HepG2 (cell line): Measurements from ENCODE around the gene NTN5. TPM values are rescaled to one million over a fixed set of nuclear protein-coding genes. Genes with fewer than 3 reads are reported as not detected.

Experiments used
- ATAC-seq: fragments of 200-7000 bp; cut with Tn5 transposase; 3 replicates; pipeline ENCODE4 v1.9.1; 2020; ENCODE audit warnings: mild to moderate bottlenecking, moderate library complexity
- BruUV-seq: library from RNA; stranded (reverse); fragments of 400-500 nt; replicated peaks from 2 replicates; lab custom pipeline; 2021; lab: Mats Ljungman, UMichigan
- CTCF ChIA-PET: fragments of 300-600 bp; formaldehyde crosslinking; extraction: SDS; loops from one replicate; lab custom pipeline; 2021; ENCODE audit warnings: low total read pairs, inconsistent platforms, low intra/inter-chr PET ratio; lab: Yijun Ruan, JAX
- POLR2A ChIA-PET: fragments of 350-600 bp; sonication (Branson Sonifier 250); formaldehyde crosslinking; loops from one replicate; lab custom pipeline; 2020; ENCODE audit warnings: antibody characterized with exemption, inconsistent platforms; lab: Yijun Ruan, JAX
- DNase-seq: peaks from one replicate; pipeline ENCODE4 v3.0.0-alpha.2; 2015; ENCODE audit warnings: low spot score
- FAIRE-seq: peaks from 3 replicates; lab custom pipeline; 2011; peaks lifted over from hg19 to GRCh38; lab: Jason Lieb, UNC
- H2AFZ ChIP-seq: one replicate; pipeline ENCODE4 v1.6.1; 2011; ENCODE audit warnings: low read length, inconsistent platforms
- H3K27ac ChIP-seq: fragments of 300-600 bp; 3 replicates; pipeline ENCODE4 v1.8.0; 2011; ENCODE audit warnings: mixed run types, mild to moderate bottlenecking, mixed read lengths, low read length, inconsistent platforms; ENCODE audit not compliant: insufficient read depth; ENCODE audit errors: extremely low read length
- H3K27me3 ChIP-seq, 2 experiments: fragments of 200-600 bp in 1 of 2; 2 replicates in 1 of 2; 3 replicates in 1 of 2; pipeline versions ENCODE4 v1.6.0 to v1.8.0; 2011; ENCODE audit warnings: low read length in 2 of 2, mild to moderate bottlenecking in 2 of 2, moderate library complexity in 2 of 2, inconsistent platforms in 1 of 2; ENCODE audit not compliant: insufficient read depth in 2 of 2, control insufficient read depth in 1 of 2
- H3K36me3 ChIP-seq, 2 experiments: fragments of 200-600 bp in 1 of 2; replicated peaks in 1 of 2; 2 replicates in 1 of 2; 3 replicates in 1 of 2; pipeline versions ENCODE4 v1.5.1 to v1.8.0; 2011; ENCODE audit warnings: low read length in 2 of 2, inconsistent platforms in 1 of 2; ENCODE audit not compliant: insufficient read depth in 2 of 2, control insufficient read depth in 1 of 2
- H3K4me1 ChIP-seq: 2 replicates; pipeline ENCODE4 v1.5.1; 2012; ENCODE audit warnings: low read length, inconsistent platforms; ENCODE audit not compliant: insufficient read depth
- H3K4me2 ChIP-seq: 2 replicates; pipeline ENCODE4 v1.6.0; 2011; ENCODE audit warnings: low read depth, low read length, inconsistent platforms
- H3K4me3 ChIP-seq, 3 experiments: fragments of 200-600 bp in 1 of 3; sonication (generic), shearing (Covaris generic) in 1 of 3; replicated peaks in 1 of 3; 2 replicates each; pipeline ENCODE4 v1.5.1; 2011 to 2016; ENCODE audit warnings: low read length in 3 of 3, inconsistent platforms in 2 of 3, low read depth in 2 of 3, mild to moderate bottlenecking in 2 of 3, control low read depth in 1 of 3, mixed read lengths in 1 of 3; ENCODE audit not compliant: insufficient read depth in 1 of 3
- H3K79me2 ChIP-seq: one replicate; pipeline ENCODE4 v1.6.1; 2011; ENCODE audit warnings: low read length, inconsistent platforms; ENCODE audit not compliant: insufficient read depth
- H3K9ac ChIP-seq: 2 replicates; pipeline ENCODE4 v1.6.0; 2011; ENCODE audit warnings: mild to moderate bottlenecking, low read depth, low read length, inconsistent platforms; ENCODE audit not compliant: insufficient read depth
- H3K9me3 ChIP-seq: 2 replicates; pipeline ENCODE4 v1.5.1; 2012; ENCODE audit warnings: mild to moderate bottlenecking, low read length
- H4K20me1 ChIP-seq: 2 replicates; pipeline ENCODE4 v1.6.0; 2011; ENCODE audit warnings: inconsistent platforms, mild to moderate bottlenecking, low read length, moderate library complexity; ENCODE audit not compliant: insufficient read depth
- FOXP4 ChIP-seq: sonication (generic); formaldehyde crosslinking; IDR thresholded peaks from 2 replicates; pipeline ENCODE4 v1.4.0; 2020; ENCODE audit warnings: missing genetic modification reagents
- SALL1 ChIP-seq: sonication (generic); formaldehyde crosslinking; IDR thresholded peaks from 2 replicates; pipeline ENCODE4 v1.8.0; 2022; ENCODE audit warnings: mild to moderate bottlenecking, missing genetic modification reagents
- SOX13 ChIP-seq, 3 experiments: fragments of 450-650 bp in 1 of 3; sonication (generic) in 1 of 3; formaldehyde crosslinking in 1 of 3; IDR thresholded peaks in 2 of 3; conservative IDR thresholded peaks in 1 of 3; 2 replicates each; pipeline versions ENCODE4 v1.5.0 to v1.6.1; 2016 to 2020; ENCODE audit warnings: antibody characterized with exemption in 1 of 3, mild to moderate bottlenecking in 1 of 3, missing compliant biosample characterization in 1 of 3, missing genetic modification reagents in 1 of 3, moderate library complexity in 1 of 3
- SOX5 ChIP-seq: IDR thresholded peaks from 2 replicates; pipeline ENCODE4 v1.6.1; 2016; ENCODE audit warnings: borderline replicate concordance
- SOX6 ChIP-seq, 2 experiments: fragments of 450-650 bp in 1 of 2; sonication (generic) in 1 of 2; formaldehyde crosslinking in 1 of 2; IDR thresholded peaks; 2 replicates each; pipeline versions ENCODE4 v1.4.0 to v1.6.1; 2017 to 2020; ENCODE audit warnings: antibody characterized with exemption in 1 of 2, mild to moderate bottlenecking in 1 of 2, missing genetic modification reagents in 1 of 2
- TARDBP ChIP-seq: sonication (generic); formaldehyde crosslinking; IDR thresholded peaks from 2 replicates; pipeline ENCODE4 v1.8.0; 2022; ENCODE audit warnings: mild to moderate bottlenecking, missing genetic modification reagents
- TBX2 ChIP-seq: sonication (generic); formaldehyde crosslinking; IDR thresholded peaks from 2 replicates; pipeline ENCODE4 v1.5.0; 2020; ENCODE audit warnings: missing genetic modification reagents, mild to moderate bottlenecking, borderline replicate concordance
- TBX3 ChIP-seq: fragments of 450-650 bp; IDR thresholded peaks from 2 replicates; pipeline ENCODE4 v1.6.1; 2017; ENCODE audit warnings: antibody characterized with exemption, mild to moderate bottlenecking, inconsistent platforms, borderline replicate concordance
- ZBTB33 ChIP-seq: sonication (generic); formaldehyde crosslinking; IDR thresholded peaks from 2 replicates; pipeline ENCODE4 v1.4.0; 2020; ENCODE audit warnings: missing genetic modification reagents
- ZMYM3 ChIP-seq: sonication (generic); formaldehyde crosslinking; IDR thresholded peaks from 2 replicates; pipeline ENCODE4 v1.5.1; 2020; ENCODE audit warnings: mild to moderate bottlenecking, missing genetic modification reagents
- ZNF121 ChIP-seq: sonication (generic); formaldehyde crosslinking; IDR thresholded peaks from 2 replicates; pipeline ENCODE4 v1.5.0; 2020; ENCODE audit warnings: mild to moderate bottlenecking, missing genetic modification reagents
- WGBS: methylation state at CpG from one replicate; pipeline ENCODE4 v1.1.6; 2017; ENCODE audit warnings: low lambda C conversion rate; 5-methylcytosine and 5-hydroxymethylcytosine counted together
- in situ Hi-C: cut with HindIII; loops from 2 replicates; pipeline ENCODE4 v1.10.0; 2017; ENCODE audit warnings: low pct_unique_long_range_greater_than_20kb; ENCODE audit not compliant: extremely low pct_ligation_motif_present
- intact Hi-C: fragments of 100-400 bp; cut with micrococcal nuclease; formaldehyde crosslinking; loops from one replicate; pipeline ENCODE4 v1.10.0; 2022; ENCODE audit not compliant: unreplicated experiment
- polyA plus RNA-seq, 8 experiments: library from polyadenylated mRNA; depleted of rRNA in 3 of 8; stranded (reverse) in 7 of 8; unstranded in 1 of 8; fragments of >200 nt; fragmentation: Illumina TruSeq in 4 of 8; extraction: Trizol in 4 of 8; gene quantifications; 2 replicates each; pipeline versions ENCODE4 v1.2.1 to v1.2.3, GENCODE V29; 2011 to 2016; ENCODE audit warnings: low read depth in 4 of 8, missing spikeins in 1 of 8, mixed read lengths in 1 of 8; ENCODE audit not compliant: insufficient read depth in 1 of 8
- total RNA-seq, 5 experiments: library from RNA; depleted of rRNA; stranded (reverse); fragments of >200 nt; fragmentation: Illumina TruSeq; extraction: Trizol; gene quantifications; 2 replicates each; pipeline ENCODE4 v1.2.3, GENCODE V29; 2016; ENCODE audit warnings: low read depth in 1 of 5
- TF ChIP-seq, protein P1 (sequence below): sonication (generic); formaldehyde crosslinking; IDR thresholded peaks from 2 replicates; pipeline ENCODE4 v1.5.0; 2020; ENCODE audit warnings: mild to moderate bottlenecking, missing genetic modification reagents, borderline replicate concordance

The NTN5 gene
- total and polyA plus RNA-seq, 2 of the 13 experiments (the other 11 are each of a cell fraction or from before 2014, with no cell fraction given): 0.05 TPM; not detected in 1

GRCh38 chr19:48650974-48651682 lies 21.7 kb downstream of the NTN5 start:
- POLR2A ChIA-PET: no interaction called here
- no TSS peak for BruUV-seq
- no peak overlapping the region for H3K27ac ChIP-seq
- TF ChIP-seq ZNF121 (CRISPR knock-in tag) (peak; percentile 61), TARDBP (CRISPR knock-in tag) (no peak), TBX3 (peak; percentile 41; the same call in 1 of the 2 replicates), SOX6 (IDR thresholded peaks at IDR 0.05) (no peak), SOX6 (CRISPR knock-in tag; IDR thresholded peaks at IDR 0.05) (peak; percentile 74), ZMYM3 (peak; percentile 47; the same call in 1 of the 2 replicates), ZBTB33 (CRISPR knock-in tag) (peak; percentile 72; the same call in 1 of the 2 replicates), SOX5 (CRISPR knock-in tag) (peak; percentile 66; the same call in 1 of the 2 replicates), SALL1 (CRISPR knock-in tag) (peak; percentile 43; the same call in 1 of the 2 replicates), SOX13 (IDR thresholded peaks at IDR 0.05) (no peak), SOX13 (CRISPR knock-in tag; conservative IDR thresholded peaks at IDR 0.05 in 1 of 2, IDR thresholded peaks at IDR 0.05 in 1 of 2) (peak in 1 of 2 experiments; percentile 60; a peak in 1 of 4 replicates), TBX2 (CRISPR knock-in tag) (peak; percentile 60; the same call in 1 of the 2 replicates), FOXP4 (CRISPR knock-in tag) (0 out of 2 replicates have a peak, but pooled peaks have one; percentile 9)
- TF ChIP-seq, protein P1, sequence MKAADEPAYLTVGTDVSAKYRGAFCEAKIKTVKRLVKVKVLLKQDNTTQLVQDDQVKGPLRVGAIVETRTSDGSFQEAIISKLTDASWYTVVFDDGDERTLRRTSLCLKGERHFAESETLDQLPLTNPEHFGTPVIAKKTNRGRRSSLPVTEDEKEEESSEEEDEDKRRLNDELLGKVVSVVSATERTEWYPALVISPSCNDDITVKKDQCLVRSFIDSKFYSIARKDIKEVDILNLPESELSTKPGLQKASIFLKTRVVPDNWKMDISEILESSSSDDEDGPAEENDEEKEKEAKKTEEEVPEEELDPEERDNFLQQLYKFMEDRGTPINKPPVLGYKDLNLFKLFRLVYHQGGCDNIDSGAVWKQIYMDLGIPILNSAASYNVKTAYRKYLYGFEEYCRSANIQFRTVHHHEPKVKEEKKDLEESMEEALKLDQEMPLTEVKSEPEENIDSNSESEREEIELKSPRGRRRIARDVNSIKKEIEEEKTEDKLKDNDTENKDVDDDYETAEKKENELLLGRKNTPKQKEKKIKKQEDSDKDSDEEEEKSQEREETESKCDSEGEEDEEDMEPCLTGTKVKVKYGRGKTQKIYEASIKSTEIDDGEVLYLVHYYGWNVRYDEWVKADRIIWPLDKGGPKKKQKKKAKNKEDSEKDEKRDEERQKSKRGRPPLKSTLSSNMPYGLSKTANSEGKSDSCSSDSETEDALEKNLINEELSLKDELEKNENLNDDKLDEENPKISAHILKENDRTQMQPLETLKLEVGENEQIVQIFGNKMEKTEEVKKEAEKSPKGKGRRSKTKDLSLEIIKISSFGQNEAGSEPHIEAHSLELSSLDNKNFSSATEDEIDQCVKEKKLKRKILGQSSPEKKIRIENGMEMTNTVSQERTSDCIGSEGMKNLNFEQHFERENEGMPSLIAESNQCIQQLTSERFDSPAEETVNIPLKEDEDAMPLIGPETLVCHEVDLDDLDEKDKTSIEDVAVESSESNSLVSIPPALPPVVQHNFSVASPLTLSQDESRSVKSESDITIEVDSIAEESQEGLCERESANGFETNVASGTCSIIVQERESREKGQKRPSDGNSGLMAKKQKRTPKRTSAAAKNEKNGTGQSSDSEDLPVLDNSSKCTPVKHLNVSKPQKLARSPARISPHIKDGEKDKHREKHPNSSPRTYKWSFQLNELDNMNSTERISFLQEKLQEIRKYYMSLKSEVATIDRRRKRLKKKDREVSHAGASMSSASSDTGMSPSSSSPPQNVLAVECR (CRISPR knock-in tag): no peak

More at GRCh38 chr19:48650974-48651682, 21.7 kb downstream of the NTN5 start:
- no peak overlapping the region for H2AFZ ChIP-seq
- no peaks in the 10 kb centered on the region for H3K27me3 ChIP-seq
- no peaks in the 10 kb centered on the region for H3K79me2 ChIP-seq
- no peak overlapping the region for H3K9ac ChIP-seq
- in situ Hi-C loops (no loop called here), intact Hi-C loops (no loop called here)
- H4K20me1 ChIP-seq: no peaks in the 10 kb centered on the region
- DNase-seq (peak; percentile 48), FAIRE-seq (no peak), ATAC-seq (no peak)
- H3K4me2 ChIP-seq: no peak overlapping the region
- 54% methylated on average over 12 of the region's 12 CpGs for WGBS
- H3K4me1 ChIP-seq: peaks cover 16% of the 10 kb centered on the region
- H3K9me3 ChIP-seq: no peaks in the 10 kb centered on the region
- CTCF ChIA-PET: no interaction called here
- H3K4me3 ChIP-seq: no peak overlapping the region
- H3K36me3 ChIP-seq: no peaks in the 10 kb centered on the region
